Measurements from ENCODE around the gene PPP2R3A. TPM values are rescaled to one million over a fixed set of nuclear protein-coding genes. Genes with fewer than 3 reads are reported as not detected.
A peak's percentile ranks its signal among the peaks of the same experiment; 100 is the strongest.

PPP2R3A gene
- total and polyA plus RNA-seq, 2 of the 13 experiments (the other 11 are each of a cell fraction or from before 2014, with no cell fraction given): 0.07 to 0.12 TPM

DNA sequence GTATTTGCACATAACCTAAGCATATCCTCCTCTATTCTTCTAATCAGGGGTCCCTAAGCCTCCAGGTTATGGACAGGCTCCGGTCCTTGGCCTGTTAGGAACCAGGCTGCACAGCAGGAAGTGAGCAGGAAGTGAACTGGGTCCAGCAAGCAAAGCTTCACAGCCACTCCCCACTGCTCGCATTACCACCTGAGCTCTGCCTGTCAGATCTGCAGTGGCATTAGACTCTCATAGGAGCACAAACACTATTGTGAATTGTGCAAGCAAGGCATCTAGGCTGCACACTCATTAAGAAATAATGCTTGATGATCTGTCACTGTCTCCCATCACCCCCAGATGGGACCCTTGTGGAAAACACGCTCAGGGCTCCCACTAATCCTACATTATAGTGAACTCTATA lies 220.8 kb downstream of the PPP2R3A start (continued):
- TF ChIP-seq, protein P1, sequence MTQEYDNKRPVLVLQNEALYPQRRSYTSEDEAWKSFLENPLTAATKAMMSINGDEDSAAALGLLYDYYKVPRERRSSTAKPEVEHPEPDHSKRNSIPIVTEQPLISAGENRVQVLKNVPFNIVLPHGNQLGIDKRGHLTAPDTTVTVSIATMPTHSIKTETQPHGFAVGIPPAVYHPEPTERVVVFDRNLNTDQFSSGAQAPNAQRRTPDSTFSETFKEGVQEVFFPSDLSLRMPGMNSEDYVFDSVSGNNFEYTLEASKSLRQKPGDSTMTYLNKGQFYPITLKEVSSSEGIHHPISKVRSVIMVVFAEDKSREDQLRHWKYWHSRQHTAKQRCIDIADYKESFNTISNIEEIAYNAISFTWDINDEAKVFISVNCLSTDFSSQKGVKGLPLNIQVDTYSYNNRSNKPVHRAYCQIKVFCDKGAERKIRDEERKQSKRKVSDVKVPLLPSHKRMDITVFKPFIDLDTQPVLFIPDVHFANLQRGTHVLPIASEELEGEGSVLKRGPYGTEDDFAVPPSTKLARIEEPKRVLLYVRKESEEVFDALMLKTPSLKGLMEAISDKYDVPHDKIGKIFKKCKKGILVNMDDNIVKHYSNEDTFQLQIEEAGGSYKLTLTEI (CRISPR knock-in tag; conservative IDR thresholded peaks at IDR 0.05): no peak
- TF ChIP-seq, protein P2, sequence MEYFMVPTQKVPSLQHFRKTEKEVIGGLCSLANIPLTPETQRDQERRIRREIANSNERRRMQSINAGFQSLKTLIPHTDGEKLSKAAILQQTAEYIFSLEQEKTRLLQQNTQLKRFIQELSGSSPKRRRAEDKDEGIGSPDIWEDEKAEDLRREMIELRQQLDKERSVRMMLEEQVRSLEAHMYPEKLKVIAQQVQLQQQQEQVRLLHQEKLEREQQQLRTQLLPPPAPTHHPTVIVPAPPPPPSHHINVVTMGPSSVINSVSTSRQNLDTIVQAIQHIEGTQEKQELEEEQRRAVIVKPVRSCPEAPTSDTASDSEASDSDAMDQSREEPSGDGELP (IDR thresholded peaks at IDR 0.05; ENCODE audit: borderline replicate concordance, low read depth): peak; percentile 52; the same call in 1 of the 2 replicates
- TF ChIP-seq MED1 (CRISPR knock-in tag; IDR thresholded peaks at IDR 0.05) (no peak), KMT2B (CRISPR knock-in tag; IDR thresholded peaks at IDR 0.05) (peak; percentile 51), FOXA3 (CRISPR knock-in tag; IDR thresholded peaks at IDR 0.05) (peak; percentile 26; the same call in 1 of the 2 replicates), IRF2 (CRISPR knock-in tag; IDR thresholded peaks at IDR 0.05) (0 out of 2 replicates have a peak, but pooled peaks have one; percentile 34), TGIF2 (CRISPR knock-in tag; IDR thresholded peaks at IDR 0.05) (peak; percentile 40; the same call in 1 of the 2 replicates), ZNF205 (CRISPR knock-in tag; IDR thresholded peaks at IDR 0.05) (0 out of 2 replicates have a peak, but pooled peaks have one; percentile 28), RXRB (CRISPR knock-in tag; IDR thresholded peaks at IDR 0.05; ENCODE audit: borderline replicate concordance) (peak; percentile 55; the same call in 1 of the 2 replicates), FOSL2 (CRISPR knock-in tag; IDR thresholded peaks at IDR 0.05) (peak; percentile 48; the same call in 1 of the 2 replicates), ZNF501 (CRISPR knock-in tag; IDR thresholded peaks at IDR 0.05) (peak; percentile 30; the same call in 1 of the 2 replicates), ZNF292 (CRISPR knock-in tag; IDR thresholded peaks at IDR 0.05; ENCODE audit: borderline replicate concordance, low read depth) (peak; percentile 95; the same call in 1 of the 2 replicates), ZNF792 (CRISPR knock-in tag; IDR thresholded peaks at IDR 0.05) (0 out of 2 replicates have a peak, but pooled peaks have one; percentile 30), SOX13 (IDR thresholded peaks at IDR 0.05) (no peak), SOX13 (CRISPR knock-in tag; conservative IDR thresholded peaks at IDR 0.05 in 1 of 2, IDR thresholded peaks at IDR 0.05 in 1 of 2) (peak in 1 of 2 experiments; percentile 15; a peak in 1 of 4 replicates), PITX1 (CRISPR knock-in tag; IDR thresholded peaks at IDR 0.05) (0 out of 2 replicates have a peak, but pooled peaks have one; percentile 24), HDAC2 (CRISPR knock-in tag; IDR thresholded peaks at IDR 0.05) (0 out of 2 replicates have a peak, but pooled peaks have one; percentile 30), ZNF124 (CRISPR knock-in tag; IDR thresholded peaks at IDR 0.05) (no peak)
- TF ChIP-seq, protein P3, sequence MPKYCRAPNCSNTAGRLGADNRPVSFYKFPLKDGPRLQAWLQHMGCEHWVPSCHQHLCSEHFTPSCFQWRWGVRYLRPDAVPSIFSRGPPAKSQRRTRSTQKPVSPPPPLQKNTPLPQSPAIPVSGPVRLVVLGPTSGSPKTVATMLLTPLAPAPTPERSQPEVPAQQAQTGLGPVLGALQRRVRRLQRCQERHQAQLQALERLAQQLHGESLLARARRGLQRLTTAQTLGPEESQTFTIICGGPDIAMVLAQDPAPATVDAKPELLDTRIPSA (CRISPR knock-in tag; IDR thresholded peaks at IDR 0.05; ENCODE audit: borderline replicate concordance): no peak
- TF ChIP-seq, protein P4, sequence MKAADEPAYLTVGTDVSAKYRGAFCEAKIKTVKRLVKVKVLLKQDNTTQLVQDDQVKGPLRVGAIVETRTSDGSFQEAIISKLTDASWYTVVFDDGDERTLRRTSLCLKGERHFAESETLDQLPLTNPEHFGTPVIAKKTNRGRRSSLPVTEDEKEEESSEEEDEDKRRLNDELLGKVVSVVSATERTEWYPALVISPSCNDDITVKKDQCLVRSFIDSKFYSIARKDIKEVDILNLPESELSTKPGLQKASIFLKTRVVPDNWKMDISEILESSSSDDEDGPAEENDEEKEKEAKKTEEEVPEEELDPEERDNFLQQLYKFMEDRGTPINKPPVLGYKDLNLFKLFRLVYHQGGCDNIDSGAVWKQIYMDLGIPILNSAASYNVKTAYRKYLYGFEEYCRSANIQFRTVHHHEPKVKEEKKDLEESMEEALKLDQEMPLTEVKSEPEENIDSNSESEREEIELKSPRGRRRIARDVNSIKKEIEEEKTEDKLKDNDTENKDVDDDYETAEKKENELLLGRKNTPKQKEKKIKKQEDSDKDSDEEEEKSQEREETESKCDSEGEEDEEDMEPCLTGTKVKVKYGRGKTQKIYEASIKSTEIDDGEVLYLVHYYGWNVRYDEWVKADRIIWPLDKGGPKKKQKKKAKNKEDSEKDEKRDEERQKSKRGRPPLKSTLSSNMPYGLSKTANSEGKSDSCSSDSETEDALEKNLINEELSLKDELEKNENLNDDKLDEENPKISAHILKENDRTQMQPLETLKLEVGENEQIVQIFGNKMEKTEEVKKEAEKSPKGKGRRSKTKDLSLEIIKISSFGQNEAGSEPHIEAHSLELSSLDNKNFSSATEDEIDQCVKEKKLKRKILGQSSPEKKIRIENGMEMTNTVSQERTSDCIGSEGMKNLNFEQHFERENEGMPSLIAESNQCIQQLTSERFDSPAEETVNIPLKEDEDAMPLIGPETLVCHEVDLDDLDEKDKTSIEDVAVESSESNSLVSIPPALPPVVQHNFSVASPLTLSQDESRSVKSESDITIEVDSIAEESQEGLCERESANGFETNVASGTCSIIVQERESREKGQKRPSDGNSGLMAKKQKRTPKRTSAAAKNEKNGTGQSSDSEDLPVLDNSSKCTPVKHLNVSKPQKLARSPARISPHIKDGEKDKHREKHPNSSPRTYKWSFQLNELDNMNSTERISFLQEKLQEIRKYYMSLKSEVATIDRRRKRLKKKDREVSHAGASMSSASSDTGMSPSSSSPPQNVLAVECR (CRISPR knock-in tag; IDR thresholded peaks at IDR 0.05; ENCODE audit: borderline replicate concordance): peak; percentile 38; the same call in 1 of the 2 replicates
- TF ChIP-seq, protein P5, sequence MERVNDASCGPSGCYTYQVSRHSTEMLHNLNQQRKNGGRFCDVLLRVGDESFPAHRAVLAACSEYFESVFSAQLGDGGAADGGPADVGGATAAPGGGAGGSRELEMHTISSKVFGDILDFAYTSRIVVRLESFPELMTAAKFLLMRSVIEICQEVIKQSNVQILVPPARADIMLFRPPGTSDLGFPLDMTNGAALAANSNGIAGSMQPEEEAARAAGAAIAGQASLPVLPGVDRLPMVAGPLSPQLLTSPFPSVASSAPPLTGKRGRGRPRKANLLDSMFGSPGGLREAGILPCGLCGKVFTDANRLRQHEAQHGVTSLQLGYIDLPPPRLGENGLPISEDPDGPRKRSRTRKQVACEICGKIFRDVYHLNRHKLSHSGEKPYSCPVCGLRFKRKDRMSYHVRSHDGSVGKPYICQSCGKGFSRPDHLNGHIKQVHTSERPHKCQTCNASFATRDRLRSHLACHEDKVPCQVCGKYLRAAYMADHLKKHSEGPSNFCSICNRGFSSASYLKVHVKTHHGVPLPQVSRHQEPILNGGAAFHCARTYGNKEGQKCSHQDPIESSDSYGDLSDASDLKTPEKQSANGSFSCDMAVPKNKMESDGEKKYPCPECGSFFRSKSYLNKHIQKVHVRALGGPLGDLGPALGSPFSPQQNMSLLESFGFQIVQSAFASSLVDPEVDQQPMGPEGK (CRISPR knock-in tag; IDR thresholded peaks at IDR 0.05): no peak

All from HepG2 (cell line).